GM18519 (cell line): ENCODE measurements around the gene CCDC182.

Experiments used
- ATAC-seq: cut with Tn5 transposase; IDR thresholded peaks from one replicate; pipeline ENCODE4 v1.9.1; 2021; ENCODE audit warnings: mild to moderate bottlenecking, moderate library complexity; ENCODE audit not compliant: unreplicated experiment, low FRiP score

Gene CCDC182

DNA sequence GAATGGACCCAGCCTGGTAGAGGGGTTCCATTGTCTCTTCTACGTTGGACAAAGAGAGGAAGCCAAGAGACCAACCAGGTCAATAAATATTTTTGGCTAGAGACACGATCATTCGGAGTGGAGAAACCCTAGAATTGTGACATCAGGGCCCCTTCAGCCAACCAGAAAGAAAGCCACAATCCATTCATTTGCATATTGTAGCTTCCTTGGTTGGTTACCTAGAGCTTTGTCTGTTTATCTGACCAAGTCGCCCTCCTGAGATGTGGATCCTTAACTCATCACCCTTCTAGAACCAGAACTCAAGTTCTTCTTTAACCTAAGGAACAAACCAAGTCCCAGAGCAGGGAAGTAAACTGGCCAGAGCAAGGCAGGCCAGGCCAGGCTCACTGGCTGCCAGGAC is at the start of gene CCDC182:
Gene CCDC182, minus strand, starts transcription at position 58 of the 400 bp plus-strand sequence. Its CDS starts 27 bp downstream, at position 31.
- ATAC-seq: no peak

DNA sequence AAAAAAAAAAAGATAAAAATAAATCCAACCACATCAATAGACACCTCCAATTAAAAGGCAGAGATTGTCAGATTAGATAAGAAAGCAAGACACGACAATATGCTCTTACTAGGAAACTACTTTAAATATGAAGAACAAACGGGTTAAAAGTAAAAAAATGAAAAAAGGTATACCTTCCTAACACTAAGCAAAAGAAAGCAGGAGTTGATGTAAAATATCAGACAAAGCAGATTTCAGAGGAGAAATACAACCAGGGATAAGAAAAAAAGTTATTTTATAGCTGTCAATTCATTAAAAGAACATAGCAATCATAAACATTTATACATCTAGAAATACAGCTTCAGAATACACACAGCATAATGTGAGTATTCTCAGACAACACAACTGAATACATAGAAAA is 49.7 kb upstream of the CCDC182 start:
- no peak for ATAC-seq

DNA sequence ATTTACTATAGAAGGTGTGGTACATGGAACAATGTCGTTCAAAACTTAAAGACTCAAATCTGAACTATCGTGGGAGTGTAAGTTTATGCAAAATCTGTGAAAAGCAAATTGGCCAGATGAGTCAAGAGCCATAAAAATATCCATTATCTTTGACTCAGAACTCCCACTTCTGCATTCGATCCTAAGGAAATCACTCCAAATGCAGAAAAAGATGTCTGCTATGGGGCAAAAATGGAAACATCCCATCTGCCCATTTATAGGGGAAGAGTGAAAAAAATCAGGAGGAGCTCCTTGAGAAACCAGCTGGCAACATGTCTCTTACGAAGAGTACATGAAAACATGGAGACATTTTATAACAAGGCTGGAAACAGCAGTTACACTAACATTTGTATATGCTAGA is 43.6 kb upstream of the CCDC182 start:
- ATAC-seq: no peak

DNA sequence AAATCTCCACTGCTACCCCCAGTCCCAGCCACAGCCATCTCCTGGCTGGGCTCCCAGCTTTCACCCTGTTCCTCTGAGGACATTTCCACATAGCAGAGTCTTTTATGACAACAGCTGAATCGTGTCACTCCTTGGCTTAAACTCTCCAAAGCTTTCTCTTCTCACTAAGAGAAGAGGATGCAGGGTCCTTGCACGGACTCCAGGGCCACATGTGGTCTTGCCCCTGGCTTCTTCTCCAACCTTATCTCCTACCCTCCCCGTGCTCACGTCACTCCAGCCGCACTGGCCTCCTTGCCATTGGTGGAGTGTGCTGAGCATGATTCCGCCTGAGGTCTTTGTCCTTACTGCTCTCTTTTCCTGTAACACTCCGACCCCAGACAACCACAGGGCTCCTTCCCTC is 39.9 kb upstream of the CCDC182 start:
- ATAC-seq: no peak

DNA sequence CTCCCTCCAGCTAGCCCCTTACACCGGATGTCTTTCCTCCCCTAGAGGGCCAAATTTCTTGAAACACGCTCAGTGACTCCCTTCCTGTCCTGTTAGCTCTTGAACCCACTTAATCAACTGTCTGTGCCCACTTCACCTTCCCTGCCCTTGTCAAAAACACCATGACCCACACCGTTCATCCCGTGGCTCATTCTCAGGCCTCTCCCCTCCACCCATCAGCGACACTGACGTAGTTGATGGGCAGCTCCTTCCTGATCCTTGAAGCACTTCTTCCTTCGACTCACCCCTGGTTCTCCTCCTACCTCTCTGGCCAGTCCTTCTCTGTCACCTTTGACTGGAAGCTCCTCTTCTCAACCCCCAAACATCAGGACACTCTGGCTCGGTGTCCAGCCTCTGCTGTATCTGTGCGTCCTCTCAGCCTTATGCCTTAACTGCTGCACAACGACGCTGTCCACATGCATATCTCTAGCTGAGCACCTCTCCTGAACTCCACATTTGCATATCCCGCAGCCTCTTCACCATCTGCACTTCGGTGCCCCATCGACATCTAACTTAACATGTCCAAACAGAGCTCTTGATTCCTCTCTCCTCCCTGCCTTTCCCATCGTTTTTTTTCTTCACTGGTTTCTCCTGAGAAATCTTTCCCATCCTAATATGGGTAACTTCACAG is 39.3 kb upstream of the CCDC182 start:
- ATAC-seq: no peak

DNA sequence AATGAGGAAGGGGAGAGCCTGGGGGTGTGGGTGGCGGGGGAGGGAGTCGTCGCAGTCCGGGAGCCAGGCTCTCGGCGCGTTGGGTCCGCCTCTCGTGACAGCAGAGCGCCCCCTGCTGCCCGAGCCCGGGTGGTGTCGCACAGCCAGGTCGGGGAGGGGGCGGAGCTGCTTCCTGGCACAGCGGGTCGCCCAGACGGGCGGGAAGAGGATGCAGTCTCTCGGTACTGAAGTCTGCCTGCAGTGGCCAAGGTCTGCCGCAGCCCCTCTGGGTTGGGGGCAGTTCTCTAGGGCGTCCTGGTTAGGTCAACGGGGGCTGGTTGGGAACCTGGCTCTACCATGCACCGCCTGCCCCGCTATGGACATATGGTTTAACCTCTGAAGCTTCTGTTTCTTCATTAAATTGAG is 38.2 kb upstream of the CCDC182 start:
- no peak for ATAC-seq

DNA sequence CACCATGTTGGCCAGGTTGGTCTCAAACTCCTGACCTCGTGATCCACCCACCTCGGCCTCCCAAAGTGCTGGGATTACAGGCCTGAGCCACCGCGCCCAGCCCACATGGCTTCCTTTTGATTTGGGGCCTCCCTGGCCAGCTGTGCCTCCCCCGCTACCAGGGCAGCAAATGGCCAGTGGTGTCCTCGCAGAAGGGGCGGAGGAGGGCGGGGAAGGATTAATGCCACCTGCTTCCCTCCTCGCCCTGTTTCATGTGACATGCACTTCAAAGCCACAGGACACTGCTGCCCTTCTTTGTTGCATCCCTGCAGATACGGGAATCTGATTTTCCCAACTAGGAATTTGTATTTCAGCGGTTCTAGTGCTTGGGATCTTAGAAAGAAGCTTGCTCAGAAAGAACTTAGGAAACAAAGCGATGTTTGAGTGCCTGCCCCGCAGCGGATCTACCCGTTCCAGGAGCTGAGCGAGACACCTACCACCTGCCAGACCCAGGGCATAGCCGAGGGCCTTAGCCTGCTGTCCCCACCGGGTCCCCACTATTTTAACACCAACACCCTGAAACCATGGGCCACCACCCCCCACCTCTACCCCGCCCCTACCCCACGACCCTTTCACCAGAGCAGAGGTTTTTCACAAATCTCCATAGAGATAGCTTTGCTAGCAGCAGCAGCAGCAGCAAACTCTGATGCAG is 37.7 kb upstream of the CCDC182 start:
- no peak for ATAC-seq

DNA sequence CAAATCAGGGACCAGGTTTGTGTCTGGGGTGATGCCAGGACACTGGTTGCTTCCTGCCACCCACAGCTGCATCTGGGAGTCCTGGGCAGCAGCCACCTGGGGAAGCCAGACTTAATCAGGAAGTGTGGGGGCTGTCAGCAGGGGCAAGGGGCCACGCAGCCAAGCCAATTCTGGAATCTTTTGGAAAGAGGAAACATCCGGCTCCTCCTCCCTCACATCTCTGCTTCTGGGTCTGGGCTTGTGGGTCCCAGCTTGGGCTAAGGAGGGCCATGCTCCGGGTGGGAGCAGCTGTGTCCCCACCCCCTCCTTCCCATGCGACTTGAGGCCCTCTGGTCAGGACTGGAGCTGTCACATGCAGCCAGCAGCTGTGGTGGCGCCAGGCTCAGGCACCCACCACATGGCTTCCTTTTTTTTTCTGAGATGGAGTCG is 37.0 kb upstream of the CCDC182 start:
- no peak for ATAC-seq

DNA sequence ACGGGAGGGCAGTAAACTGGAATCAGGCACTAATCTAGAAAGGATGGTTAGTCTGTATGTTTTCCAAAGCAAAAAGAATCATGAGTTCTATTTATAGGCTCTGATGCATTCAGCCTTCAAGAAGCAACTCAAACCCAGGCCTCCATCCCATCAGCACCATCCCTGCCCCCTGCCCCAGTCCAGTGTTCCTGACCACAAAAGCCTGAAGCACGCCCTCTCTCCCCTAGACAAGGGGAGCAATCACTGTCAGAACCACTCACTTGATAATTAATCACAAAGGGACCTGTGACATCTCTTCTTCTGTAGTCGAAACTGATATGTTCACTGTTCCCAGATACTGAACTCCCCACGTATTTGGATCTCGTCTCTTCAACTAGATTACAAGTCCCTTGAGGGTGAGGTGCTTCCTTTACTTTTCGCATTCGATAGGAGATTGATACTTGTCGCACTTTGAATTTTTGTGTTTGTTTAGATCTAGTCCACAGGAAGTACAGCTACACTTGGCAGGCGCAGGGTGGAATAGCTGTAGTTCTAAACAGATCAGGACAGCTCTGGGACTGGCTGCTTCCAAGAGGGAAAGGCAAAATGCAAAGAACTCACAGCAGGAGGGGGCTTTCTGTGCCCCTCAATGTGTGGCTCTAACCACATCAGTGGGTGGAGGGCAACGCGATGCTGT is 36.4 kb upstream of the CCDC182 start:
- ATAC-seq: no peak

DNA sequence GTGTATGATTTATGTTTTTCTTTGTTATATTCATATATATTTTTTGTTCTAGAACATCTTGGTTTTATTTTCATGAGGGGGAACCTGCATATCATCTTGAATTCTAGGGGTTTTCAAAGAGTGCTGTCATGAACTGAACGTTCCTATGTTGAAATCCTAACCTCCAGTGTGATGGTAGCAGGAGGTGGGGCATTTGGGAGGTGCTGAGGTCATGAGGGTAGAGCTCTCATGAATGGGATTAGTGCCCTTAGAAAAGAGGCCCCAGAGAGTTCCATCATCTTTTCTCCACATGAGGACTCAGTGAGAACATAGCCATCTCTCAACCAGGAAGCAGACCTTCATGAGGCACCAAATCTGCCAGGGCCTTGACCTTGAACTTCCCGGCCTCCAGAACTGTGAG is 34.6 kb upstream of the CCDC182 start:
- ATAC-seq: no peak

DNA sequence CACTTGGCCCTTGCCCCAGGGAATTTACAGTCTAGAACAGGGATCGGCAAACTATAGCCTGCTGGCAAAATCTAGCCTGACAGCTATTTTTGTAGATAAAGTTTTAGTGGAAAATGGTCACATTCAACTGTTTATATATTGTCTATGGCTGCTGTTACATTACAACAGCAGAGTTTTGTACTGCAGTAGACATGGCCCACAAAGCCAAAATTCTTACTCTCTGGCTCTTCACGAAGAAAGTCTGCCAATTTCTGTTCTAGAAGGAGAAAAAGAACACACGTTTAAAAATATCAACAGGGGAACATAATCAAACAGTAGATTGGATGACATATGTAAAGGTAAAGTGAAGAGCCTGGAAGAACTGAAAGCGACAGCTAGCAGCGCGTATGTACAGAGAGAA is 33.2 kb upstream of the CCDC182 start:
- no peak for ATAC-seq

DNA sequence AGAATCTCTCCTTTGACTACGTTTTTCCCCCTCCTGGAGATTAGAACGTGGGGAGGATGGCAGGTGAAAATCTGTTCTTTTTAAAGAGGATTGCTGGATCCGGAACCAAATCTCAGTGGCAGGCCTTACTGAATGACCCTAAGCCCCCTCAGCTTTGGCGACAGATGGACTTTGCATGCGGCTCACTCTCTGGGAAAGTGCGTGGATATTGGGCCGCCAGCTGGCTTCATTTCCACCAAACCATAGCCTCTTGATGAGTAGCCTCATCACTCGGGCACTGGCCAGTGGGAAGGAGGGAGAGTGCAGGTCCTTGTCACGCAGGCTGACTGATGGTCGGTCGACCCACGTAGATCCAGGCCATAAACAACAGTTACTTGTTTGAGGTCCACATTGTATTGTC is 31.3 kb upstream of the CCDC182 start:
- ATAC-seq: no peak

DNA sequence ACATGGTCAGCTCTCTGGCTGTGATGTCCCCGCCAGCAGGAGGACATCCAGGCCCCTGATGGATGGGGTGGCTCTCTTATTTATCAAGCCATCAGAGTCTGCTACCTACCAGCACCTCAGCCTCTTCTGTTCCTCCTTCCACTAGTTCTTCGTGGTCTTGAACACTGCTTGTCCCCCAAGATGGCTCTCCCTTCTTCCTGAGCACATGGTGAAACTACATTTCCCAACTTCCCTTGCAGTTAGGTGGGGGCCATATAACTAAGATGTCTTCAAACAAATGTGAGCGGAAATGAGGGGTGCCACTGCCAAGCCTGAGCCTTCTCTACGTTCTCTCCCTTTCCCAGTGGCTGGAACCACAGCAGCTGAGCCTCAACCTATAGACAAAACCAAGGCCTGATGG is 29.8 kb upstream of the CCDC182 start:
- ATAC-seq: no peak

DNA sequence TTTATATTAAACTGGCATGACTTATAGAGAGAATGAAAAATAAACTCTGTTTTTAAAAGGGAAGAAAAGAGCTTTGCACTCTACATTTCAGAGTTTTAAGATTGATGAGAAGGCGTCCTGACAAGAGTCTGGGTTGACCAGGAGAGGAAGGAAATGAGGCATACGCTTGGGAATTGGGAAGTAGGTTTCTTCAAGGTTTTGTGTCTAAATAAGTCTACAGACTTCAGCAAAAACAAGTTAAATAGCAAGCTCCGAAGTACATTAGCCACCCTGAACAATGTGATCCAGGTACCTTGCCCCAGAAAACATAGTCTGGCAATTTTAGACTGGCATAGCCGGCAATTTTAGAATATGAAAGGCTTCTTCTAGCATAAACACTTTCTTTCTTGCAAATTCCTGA is 28.5 kb upstream of the CCDC182 start:
- no peak for ATAC-seq

DNA sequence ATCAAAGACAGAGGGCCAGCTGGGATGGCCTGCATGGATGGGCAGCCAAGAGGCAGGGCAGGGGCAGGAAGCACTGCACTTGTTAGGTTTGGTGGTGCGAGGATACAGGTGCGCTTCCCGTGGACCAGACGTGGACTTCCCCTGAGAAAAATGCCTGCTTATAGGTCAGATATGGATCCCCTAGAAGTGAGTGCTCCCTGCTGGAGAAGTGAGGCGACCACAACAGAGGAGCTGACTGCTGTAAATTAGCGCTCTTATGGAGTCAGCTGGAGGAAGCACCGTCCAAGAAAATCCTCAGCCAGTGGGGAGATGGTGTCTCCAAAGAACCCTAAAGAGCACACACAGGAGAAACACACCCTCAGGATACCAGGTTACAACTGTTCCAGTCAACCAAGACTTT is 27.7 kb upstream of the CCDC182 start:
- no peak for ATAC-seq

DNA sequence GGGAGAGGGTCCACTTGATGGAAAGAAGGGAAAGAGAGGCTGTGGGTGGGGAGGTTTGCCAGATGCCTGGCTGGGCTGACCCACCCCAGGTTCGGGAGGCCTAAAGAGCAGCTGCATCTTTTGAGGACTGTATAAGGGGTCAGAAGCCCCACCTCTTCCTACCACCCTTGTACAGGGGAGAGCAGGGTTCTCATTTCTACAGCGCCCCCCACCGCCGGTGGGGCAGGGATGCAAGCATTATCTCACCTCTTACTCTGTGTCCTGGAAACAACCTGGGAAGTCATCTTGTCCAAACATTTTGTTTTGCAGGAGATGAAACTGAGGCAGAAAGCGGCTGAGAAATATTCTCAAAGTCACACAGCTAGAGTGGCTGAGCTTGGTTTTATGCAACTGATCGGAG is 22.5 kb upstream of the CCDC182 start:
- no peak for ATAC-seq

DNA sequence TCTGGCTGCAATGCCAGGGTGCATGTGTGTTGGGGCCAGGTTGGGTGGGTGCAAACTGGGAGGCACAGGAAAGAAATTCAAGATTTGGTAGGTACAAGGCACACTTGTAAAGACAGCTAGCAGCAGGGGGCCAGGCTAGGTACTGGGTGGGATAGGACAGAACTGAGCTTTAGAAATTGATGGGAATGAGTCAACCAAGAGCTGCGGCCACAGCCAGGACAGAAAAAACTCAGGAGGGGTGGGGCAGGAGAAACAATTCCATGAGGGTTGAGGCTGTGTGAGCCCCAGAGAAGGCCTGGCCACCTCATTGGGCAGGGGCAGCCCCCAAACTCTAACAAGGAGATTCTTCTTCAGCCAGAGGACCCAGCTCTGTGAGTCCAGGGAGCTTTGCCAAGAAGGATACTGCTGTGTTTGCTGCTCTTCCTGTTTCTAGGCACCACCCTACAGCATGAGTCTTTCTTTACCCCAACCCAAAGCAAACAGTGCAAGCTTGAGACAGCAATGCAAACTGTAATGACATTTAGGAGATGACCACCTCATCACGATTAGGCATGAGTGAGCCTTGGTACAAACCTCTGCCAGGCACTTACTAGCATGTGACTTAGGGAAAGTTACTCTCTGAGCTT is 21.3 kb upstream of the CCDC182 start:
- no peak for ATAC-seq

DNA sequence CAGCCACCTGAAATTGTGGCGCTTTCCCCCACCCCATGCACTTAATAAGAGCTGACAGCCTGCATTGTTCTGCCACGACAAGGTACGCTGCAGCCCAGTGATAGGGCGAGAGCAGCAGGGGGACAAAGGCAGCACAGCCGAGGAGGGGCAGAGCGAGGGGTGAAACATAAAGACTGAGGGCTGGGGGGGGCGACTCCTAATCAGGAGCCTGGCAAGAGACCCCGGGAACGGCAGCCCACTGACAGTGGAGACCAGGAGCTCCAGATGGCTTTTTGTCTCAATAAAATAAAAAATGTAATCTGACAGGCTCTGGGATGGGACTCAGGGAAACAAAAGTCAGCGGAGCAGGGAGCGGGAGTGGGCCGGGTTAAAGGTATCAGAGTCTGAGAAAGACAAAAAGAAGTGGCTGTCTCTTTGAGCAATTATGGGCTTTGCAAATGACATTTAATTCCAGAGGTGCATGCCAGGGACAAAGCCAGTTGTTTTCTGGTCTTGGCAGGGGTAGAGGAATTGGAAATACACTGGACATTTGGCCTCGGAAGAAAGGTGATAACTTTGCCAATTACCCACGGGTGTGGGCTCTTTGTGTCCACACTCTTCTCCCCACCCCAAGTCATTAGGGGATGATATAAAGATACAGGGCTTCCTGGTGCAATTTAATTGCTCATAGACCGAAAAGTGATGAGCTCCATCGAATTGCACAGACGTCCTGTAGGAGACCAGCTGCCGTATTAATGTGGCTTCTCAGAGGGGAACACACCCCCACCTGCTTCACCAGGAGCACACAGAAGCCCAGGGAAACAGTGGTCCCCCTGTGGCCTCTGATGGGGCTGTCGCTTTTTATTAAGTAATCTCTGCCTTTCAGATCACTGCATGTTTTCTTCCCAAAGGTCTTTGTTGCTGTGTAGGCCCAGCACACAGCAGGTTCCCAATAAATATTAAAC is 17.6 kb upstream of the CCDC182 start:
- ATAC-seq: no peak

DNA sequence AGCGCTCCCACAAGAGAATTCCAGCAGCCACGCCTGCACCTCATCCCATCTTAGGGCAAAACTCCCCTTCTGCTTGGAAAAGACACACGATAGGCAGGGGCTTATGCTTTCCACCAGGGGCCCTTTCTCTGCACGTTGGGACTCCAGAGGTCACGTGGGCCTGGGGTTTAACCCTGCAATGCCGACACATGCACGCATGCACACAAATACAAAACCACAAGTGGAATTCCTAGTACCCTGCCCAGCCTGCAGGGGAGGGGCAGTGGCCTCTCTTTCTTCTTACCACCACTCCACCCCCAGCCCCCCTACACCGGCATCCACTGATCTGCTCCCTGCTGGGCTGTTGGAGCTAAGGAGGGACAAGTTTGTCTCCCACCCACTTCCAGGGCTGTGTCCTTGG is 16.8 kb upstream of the CCDC182 start:
- ATAC-seq: no peak

DNA sequence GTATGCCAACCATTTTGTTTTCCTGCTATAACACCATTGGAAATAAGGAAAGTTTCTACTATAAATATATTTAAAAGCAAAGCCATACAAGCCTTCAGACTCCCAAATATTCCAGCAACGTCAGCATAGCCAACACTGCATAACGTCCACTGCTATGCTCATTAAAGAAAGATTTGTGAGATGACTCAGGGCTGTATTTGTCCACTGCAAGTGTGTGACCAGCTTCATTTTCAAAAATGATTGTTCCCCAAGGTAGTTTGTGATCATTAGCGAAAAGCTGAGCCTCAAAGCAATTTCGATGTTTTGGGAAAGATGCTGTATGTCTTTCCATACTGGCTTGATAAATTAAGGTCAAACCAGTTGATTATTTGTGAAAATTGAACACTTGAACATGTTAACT is 14.9 kb upstream of the CCDC182 start:
- ATAC-seq: no peak
